ENCODE results near the gene MYPN.
"Not testable (repeated sequence)": the region's sequence is repeated elsewhere in the genome, so short reads cannot be mapped to it uniquely, and the experiment has no call there.

MYPN gene

DNA sequence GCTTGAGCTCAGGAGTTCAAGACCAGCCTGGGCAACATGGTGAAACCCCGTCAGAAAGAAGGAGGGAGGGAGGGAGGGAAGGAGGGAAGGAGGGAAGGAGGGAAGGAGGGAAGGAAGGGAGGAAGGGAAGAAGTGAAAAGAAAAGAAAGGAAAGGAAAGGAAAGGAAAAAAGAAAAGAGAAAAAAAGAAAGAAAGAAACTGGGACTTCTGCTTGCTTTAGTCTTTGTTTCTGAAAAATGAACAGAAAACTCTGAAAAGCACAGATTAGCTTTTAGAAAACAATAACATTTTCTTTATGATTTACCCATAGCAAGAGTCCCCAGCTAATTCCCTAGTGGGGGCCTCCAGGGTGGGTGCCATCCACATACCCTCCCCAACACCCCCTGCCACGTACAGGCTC is 75.8 kb downstream of the MYPN start:
- TF ChIP-seq, protein P1, sequence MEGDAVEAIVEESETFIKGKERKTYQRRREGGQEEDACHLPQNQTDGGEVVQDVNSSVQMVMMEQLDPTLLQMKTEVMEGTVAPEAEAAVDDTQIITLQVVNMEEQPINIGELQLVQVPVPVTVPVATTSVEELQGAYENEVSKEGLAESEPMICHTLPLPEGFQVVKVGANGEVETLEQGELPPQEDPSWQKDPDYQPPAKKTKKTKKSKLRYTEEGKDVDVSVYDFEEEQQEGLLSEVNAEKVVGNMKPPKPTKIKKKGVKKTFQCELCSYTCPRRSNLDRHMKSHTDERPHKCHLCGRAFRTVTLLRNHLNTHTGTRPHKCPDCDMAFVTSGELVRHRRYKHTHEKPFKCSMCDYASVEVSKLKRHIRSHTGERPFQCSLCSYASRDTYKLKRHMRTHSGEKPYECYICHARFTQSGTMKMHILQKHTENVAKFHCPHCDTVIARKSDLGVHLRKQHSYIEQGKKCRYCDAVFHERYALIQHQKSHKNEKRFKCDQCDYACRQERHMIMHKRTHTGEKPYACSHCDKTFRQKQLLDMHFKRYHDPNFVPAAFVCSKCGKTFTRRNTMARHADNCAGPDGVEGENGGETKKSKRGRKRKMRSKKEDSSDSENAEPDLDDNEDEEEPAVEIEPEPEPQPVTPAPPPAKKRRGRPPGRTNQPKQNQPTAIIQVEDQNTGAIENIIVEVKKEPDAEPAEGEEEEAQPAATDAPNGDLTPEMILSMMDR (IDR thresholded peaks at IDR 0.05; ENCODE audit: low read depth, low read length): no peak
- no peaks in the 10 kb centered on the region for H3K4me1 ChIP-seq
- no peak for DNase-seq

DNA sequence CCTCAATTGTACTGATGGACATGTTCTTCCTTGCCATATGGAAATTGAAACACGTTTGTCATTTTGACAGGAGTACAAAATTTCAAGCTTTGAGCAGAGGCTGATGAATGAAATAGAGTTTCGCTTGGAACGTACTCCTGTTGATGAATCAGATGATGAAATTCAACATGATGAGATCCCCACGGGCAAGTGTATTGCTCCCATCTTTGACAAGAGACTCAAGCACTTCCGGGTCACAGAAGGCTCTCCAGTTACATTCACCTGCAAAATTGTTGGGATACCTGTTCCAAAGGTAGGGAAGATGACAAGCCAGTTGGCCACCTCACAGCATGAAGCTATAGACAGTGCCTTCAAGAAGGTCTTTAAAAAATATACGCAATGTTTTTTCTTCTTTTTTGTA is 79.5 kb downstream of the MYPN start:
- H3K9me3 ChIP-seq: no peaks in the 10 kb centered on the region
- TF ChIP-seq, protein P1 (IDR thresholded peaks at IDR 0.05; ENCODE audit: low read depth, low read length): no peak
- H3K4me1 ChIP-seq: no peaks in the 10 kb centered on the region
- H3K4me3 ChIP-seq (ENCODE audit: low read depth, low read length): no peak overlapping the region
- no peak for DNase-seq
- no peaks in the 10 kb centered on the region for H3K27me3 ChIP-seq
- H3K36me3 ChIP-seq: no peaks in the 10 kb centered on the region

More for the DNA sequence above, 75.8 kb downstream of the MYPN start:
- Histone ChIP-seq H3K27me3 (no peaks in the 10 kb centered on the region), H3K4me3 (ENCODE audit: low read depth, low read length) (no peak overlapping the region), H3K36me3 (no peaks in the 10 kb centered on the region), H3K9me3 (no peaks in the 10 kb centered on the region)

DNA sequence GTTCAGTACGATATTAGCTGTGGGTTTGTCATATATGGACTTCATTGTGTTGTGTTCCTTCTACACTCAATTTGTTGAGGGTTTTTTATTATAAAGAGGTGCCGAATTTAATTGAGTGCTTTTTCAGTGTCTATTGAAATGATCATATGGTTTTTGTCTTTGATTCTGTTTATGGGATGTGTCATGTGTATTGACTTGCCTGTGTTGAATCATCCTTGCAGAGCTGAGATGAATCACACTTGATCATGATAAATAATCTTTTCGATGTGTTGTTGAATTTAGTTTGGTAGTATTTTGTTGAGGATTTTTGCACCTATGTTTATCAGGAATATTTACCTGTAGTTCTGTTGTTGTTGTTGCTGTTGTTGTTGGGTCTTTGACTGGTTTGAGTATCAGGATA is 82.8 kb downstream of the MYPN start:
- Histone ChIP-seq H3K27me3 (no peaks in the 10 kb centered on the region), H3K4me1 (no peaks in the 10 kb centered on the region), H3K36me3 (no peaks in the 10 kb centered on the region), H3K9me3 (no peaks in the 10 kb centered on the region), H3K4me3 (ENCODE audit: low read depth, low read length) (no peak overlapping the region)
- TF ChIP-seq, protein P1 (IDR thresholded peaks at IDR 0.05; ENCODE audit: low read depth, low read length): no peak
- no peak for DNase-seq

DNA sequence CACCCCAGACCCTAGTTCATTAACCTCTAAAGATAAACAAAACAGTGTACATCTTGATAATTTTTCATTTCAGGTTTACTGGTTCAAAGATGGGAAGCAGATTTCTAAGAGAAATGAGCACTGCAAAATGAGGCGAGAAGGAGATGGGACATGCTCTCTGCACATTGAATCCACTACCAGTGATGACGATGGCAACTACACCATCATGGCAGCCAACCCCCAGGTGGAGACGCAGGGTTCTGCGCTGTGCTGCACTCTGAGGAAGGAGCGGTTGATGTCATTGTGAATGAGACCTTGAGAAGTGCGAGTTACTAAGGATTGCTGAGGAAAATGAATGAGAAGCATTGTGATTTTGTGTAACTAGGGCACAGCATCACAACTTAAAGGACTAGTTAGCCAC is 85.0 kb downstream of the MYPN start:
- no peaks in the 10 kb centered on the region for H3K4me1 ChIP-seq
- TF ChIP-seq, protein P1 (IDR thresholded peaks at IDR 0.05; ENCODE audit: low read depth, low read length): no peak
- H3K9me3 ChIP-seq: no peaks in the 10 kb centered on the region

DNA sequence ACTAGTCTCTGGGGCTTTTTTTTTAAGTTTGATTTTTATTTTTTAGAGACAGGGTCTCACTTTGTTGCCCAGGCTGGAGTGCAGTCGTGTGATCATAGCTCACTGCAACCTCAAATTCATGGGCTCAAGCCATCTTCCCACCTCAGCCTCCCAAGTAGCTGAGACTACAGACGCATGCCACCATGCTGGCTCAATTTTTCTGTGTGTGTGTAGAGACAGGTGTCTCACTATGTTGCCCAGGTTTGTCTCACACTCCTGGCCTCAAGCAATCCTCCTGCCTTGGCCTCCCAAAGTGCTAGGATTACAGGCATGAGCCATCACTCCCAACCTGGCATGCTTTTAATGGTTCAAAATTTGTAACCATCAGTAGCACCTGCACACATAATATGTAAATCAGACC is 86.5 kb downstream of the MYPN start:
- H3K4me3 ChIP-seq (ENCODE audit: low read depth, low read length); H3K27me3 ChIP-seq; H3K4me1 ChIP-seq; H3K9me3 ChIP-seq; H3K36me3 ChIP-seq; DNase-seq: not testable (repeated sequence)

More for the DNA sequence above, 85.0 kb downstream of the MYPN start:
- H3K27me3 ChIP-seq: no peaks in the 10 kb centered on the region
- no peaks in the 10 kb centered on the region for H3K36me3 ChIP-seq
- DNase-seq: no peak
- no peak overlapping the region for H3K4me3 ChIP-seq (ENCODE audit: low read depth, low read length)

DNA sequence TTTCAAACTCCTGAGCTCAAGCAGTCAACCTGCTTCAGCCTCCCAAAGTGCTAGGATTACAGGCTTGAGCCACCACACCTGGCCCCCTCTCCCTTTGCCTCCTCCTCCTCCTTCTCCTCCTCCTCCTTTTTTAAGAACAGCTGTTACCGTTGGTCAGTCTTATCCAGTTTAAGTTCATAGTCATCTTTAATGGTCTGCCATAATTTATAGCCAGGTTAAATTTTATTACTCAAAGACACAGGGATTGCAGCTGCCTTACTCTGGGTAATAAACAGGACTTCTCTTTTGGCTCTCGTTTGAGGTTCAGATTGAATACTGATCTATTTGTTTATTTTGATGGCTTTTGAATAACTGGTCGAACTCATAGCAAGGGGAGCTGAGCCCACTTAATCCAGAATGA is 87.4 kb downstream of the MYPN start:
- DNase-seq: no peak
- Histone ChIP-seq H3K9me3 (no peaks in the 10 kb centered on the region), H3K4me1 (no peaks in the 10 kb centered on the region), H3K4me3 (ENCODE audit: low read depth, low read length) (no peak overlapping the region), H3K36me3 (no peaks in the 10 kb centered on the region), H3K27me3 (no peaks in the 10 kb centered on the region)
- TF ChIP-seq, protein P1 (IDR thresholded peaks at IDR 0.05; ENCODE audit: low read depth, low read length): no peak

DNA sequence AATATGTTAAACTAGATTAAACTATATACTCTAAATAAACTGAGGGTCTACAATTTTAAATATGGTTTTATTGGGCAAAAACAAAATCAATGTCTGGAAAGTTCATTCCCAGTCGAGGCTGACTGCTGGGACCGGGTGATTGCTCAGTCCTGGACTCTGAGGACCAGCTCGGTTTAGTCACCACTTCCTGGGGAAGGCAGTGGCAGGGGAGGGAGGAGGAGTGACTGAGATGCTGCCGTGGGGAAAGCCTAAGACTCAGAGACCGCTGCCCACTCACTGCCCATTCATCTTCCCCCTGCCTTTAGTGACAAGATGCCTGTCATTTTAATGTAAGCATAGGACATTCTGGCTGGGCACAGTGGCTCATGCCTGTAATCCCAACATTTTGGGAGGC is 93.7 kb downstream of the MYPN start:
- Histone ChIP-seq H3K9me3 (no peaks in the 10 kb centered on the region), H3K4me3 (ENCODE audit: low read depth, low read length) (no peak overlapping the region), H3K36me3 (no peaks in the 10 kb centered on the region), H3K4me1 (no peaks in the 10 kb centered on the region), H3K27me3 (no peaks in the 10 kb centered on the region)
- TF ChIP-seq, protein P1 (IDR thresholded peaks at IDR 0.05; ENCODE audit: low read depth, low read length): no peak
- no peak for DNase-seq
